Osteoblast (primary cell): ENCODE data around the gene UGT1A9. TPM values are rescaled to one million over a fixed set of nuclear protein-coding genes. Genes with fewer than 3 reads are reported as not detected.
"Not testable (repeated sequence)": the region's sequence is repeated elsewhere in the genome, so short reads cannot be mapped to it uniquely, and the experiment has no call there.

ENCODE experiments used
- DNase-seq: peaks from one replicate; pipeline ENCODE4 v3.0.0; 2011; ENCODE audit warnings: low spot score, mixed read lengths; ENCODE audit not compliant: insufficient read length; ENCODE audit errors: missing footprints
- H2AFZ ChIP-seq: 2 replicates; pipeline ENCODE4 v1.6.0; 2011; ENCODE audit warnings: mild to moderate bottlenecking, low read length
- H3K27ac ChIP-seq: 2 replicates; pipeline ENCODE4 v1.5.1; 2011; ENCODE audit warnings: mild to moderate bottlenecking, low read depth, low read length, moderate library complexity
- H3K27me3 ChIP-seq: 2 replicates; pipeline ENCODE4 v1.6.0; 2012; ENCODE audit warnings: mild to moderate bottlenecking, control low read depth, inconsistent platforms, low read length, moderate library complexity; ENCODE audit not compliant: insufficient read depth
- H3K36me3 ChIP-seq: 2 replicates; pipeline ENCODE4 v1.5.1; 2011; ENCODE audit warnings: mild to moderate bottlenecking, low read length, control low read depth, moderate library complexity; ENCODE audit not compliant: insufficient read depth
- H3K4me1 ChIP-seq: 2 replicates; pipeline ENCODE4 v1.5.1; 2011; ENCODE audit warnings: mild to moderate bottlenecking, low read length, control low read depth, moderate library complexity; ENCODE audit not compliant: insufficient read depth
- H3K4me2 ChIP-seq: 2 replicates; pipeline ENCODE4 v1.6.0; 2011; ENCODE audit warnings: mild to moderate bottlenecking, low read length; ENCODE audit not compliant: insufficient read depth
- H3K4me3 ChIP-seq: fragments of 200-600 bp; sonication (generic); 3 replicates; pipeline ENCODE4 v1.5.1; 2012; ENCODE audit warnings: mild to moderate bottlenecking, low read length, inconsistent platforms; ENCODE audit not compliant: insufficient read depth
- H3K79me2 ChIP-seq: 2 replicates; pipeline ENCODE4 v1.6.0; 2012; ENCODE audit warnings: mild to moderate bottlenecking, low read length, control low read depth, inconsistent platforms; ENCODE audit not compliant: insufficient read depth
- H3K9me3 ChIP-seq: 2 replicates; pipeline ENCODE4 v1.5.1; 2011; ENCODE audit warnings: low read depth, low read length, control low read depth
- H4K20me1 ChIP-seq: 2 replicates; pipeline ENCODE4 v1.6.0; 2012; ENCODE audit warnings: mild to moderate bottlenecking, low read length, control low read depth; ENCODE audit not compliant: insufficient read depth
- total RNA-seq: library from RNA; depleted of rRNA; stranded (reverse); fragments of >200 nt; gene quantifications from 2 replicates; pipeline ENCODE4 v1.2.3, GENCODE V29; 2012
- TF ChIP-seq, protein P1 (sequence below): IDR thresholded peaks from 2 replicates; pipeline ENCODE4 v1.5.1; 2011; ENCODE audit warnings: mild to moderate bottlenecking, low read depth, low read length, moderate library complexity; ENCODE audit errors: extremely low read depth

UGT1A9 gene
- total RNA-seq, 1 donor, result not detected

DNA sequence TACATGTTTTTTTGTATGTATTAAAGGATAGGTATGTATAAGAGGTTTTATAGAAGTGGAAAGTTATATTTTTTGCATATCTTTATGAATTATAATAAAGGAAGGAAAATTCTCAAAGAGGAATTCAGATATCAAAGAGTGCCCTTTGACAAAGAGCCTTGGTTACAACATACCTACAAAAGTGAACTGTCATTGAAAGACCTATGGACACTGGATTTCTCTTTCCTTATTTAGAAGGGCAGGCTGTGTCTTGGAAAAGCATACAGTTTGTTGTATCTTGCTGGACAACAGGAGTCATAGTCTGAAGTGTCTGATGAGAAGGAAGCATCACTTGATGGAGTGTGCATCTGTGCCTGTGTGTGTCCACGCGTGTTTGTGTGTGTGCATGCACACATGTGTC, 20.3 kb upstream of the UGT1A9 start:
- Histone ChIP-seq H3K27me3 (peaks cover 5% of the 10 kb centered on the region), H3K9me3 (no peaks in the 10 kb centered on the region), H3K4me3 (no peak overlapping the region), H3K27ac (no peak overlapping the region), H3K4me1 (no peaks in the 10 kb centered on the region), H3K36me3 (no peaks in the 10 kb centered on the region), H4K20me1 (no peaks in the 10 kb centered on the region), H3K79me2 (no peaks in the 10 kb centered on the region), H2AFZ (no peak overlapping the region), H3K4me2 (no peak overlapping the region)
- TF ChIP-seq, protein P1, sequence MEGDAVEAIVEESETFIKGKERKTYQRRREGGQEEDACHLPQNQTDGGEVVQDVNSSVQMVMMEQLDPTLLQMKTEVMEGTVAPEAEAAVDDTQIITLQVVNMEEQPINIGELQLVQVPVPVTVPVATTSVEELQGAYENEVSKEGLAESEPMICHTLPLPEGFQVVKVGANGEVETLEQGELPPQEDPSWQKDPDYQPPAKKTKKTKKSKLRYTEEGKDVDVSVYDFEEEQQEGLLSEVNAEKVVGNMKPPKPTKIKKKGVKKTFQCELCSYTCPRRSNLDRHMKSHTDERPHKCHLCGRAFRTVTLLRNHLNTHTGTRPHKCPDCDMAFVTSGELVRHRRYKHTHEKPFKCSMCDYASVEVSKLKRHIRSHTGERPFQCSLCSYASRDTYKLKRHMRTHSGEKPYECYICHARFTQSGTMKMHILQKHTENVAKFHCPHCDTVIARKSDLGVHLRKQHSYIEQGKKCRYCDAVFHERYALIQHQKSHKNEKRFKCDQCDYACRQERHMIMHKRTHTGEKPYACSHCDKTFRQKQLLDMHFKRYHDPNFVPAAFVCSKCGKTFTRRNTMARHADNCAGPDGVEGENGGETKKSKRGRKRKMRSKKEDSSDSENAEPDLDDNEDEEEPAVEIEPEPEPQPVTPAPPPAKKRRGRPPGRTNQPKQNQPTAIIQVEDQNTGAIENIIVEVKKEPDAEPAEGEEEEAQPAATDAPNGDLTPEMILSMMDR, result no peak
- no peak for DNase-seq

DNA sequence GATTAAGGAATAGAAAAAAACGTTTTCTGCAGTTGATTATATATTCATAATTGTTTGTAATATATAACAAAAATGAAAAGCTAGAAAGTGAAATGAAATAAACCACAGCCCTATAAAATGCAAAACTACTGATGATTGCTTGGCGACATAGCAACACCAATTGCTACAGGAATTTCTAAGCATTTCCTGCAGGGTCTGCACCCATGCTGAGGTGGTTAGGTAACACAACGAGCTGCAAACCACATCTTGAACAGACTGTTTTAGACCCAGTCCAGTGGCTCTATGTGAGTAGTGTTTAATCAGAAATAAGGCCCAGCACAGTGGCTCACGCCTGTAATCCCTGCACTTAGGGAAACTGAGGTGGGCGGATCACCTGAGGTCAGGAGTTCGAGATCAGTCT, 17.2 kb upstream of the UGT1A9 start:
- DNase-seq, result no peak
- TF ChIP-seq, protein P1, result no peak
- Histone ChIP-seq H3K4me1 (no peaks in the 10 kb centered on the region), H3K4me2 (no peak overlapping the region), H3K27ac (no peak overlapping the region), H3K4me3 (no peak overlapping the region), H2AFZ (no peak overlapping the region), H3K27me3 (peaks cover 7% of the 10 kb centered on the region), H3K36me3 (no peaks in the 10 kb centered on the region), H3K79me2 (no peaks in the 10 kb centered on the region), H4K20me1 (no peaks in the 10 kb centered on the region), H3K9me3 (no peaks in the 10 kb centered on the region)

DNA sequence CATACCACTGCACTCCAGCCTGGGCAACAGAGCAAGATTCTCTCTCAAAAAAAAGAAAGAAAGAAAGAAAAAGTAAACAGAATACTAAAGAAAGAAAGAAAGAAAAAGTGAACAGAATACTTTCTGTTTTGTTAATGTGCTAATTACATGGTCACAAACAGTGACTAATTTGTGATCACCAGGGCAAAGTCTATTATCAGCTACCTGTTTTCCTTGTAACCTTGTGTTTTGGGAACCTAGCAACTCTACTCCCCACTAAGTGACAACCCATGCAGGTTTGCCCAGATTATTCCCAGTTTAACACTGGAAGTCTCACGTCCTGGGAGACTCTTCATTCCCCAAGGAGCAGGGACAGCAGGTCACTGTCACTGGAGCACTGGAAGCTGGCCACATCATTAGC, 16.7 kb upstream of the UGT1A9 start:
- H3K4me2 ChIP-seq, result no peak overlapping the region
- TF ChIP-seq, protein P1, result no peak
- no peak overlapping the region for H3K4me3 ChIP-seq
- H2AFZ ChIP-seq, result no peak overlapping the region
- DNase-seq, result peak; percentile 6
- no peaks in the 10 kb centered on the region for H3K4me1 ChIP-seq
- H3K9me3 ChIP-seq, result no peaks in the 10 kb centered on the region
- no peak overlapping the region for H3K27ac ChIP-seq
- no peaks in the 10 kb centered on the region for H3K79me2 ChIP-seq
- H4K20me1 ChIP-seq, result no peaks in the 10 kb centered on the region
- no peaks in the 10 kb centered on the region for H3K36me3 ChIP-seq
- H3K27me3 ChIP-seq, result peaks cover 7% of the 10 kb centered on the region

DNA sequence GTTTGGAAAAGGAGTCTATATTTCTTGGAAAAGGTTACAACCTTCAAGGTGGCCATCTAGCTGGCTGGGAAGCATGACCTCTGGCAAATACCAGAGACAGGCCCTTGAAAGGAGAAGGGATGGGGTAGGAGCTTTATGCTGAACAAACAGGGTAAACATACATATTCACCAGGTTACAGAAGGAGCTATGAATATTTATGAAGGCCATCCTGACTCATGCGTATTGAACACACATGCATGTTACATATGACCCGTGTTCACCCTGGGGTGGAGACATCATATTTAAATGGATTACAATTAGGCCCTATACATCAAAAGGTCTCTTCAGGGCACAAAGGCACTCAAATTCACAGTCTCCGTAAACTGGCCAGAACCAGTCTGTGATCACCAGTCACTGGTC, 15.8 kb upstream of the UGT1A9 start:
- H3K27me3 ChIP-seq, H3K27ac ChIP-seq, H3K4me2 ChIP-seq, H3K4me1 ChIP-seq, H2AFZ ChIP-seq, H4K20me1 ChIP-seq, H3K79me2 ChIP-seq, H3K36me3 ChIP-seq, H3K9me3 ChIP-seq, DNase-seq, H3K4me3 ChIP-seq: not testable (repeated sequence)
